ENCODE results near the gene VEPH1.

The VEPH1 gene

DNA sequence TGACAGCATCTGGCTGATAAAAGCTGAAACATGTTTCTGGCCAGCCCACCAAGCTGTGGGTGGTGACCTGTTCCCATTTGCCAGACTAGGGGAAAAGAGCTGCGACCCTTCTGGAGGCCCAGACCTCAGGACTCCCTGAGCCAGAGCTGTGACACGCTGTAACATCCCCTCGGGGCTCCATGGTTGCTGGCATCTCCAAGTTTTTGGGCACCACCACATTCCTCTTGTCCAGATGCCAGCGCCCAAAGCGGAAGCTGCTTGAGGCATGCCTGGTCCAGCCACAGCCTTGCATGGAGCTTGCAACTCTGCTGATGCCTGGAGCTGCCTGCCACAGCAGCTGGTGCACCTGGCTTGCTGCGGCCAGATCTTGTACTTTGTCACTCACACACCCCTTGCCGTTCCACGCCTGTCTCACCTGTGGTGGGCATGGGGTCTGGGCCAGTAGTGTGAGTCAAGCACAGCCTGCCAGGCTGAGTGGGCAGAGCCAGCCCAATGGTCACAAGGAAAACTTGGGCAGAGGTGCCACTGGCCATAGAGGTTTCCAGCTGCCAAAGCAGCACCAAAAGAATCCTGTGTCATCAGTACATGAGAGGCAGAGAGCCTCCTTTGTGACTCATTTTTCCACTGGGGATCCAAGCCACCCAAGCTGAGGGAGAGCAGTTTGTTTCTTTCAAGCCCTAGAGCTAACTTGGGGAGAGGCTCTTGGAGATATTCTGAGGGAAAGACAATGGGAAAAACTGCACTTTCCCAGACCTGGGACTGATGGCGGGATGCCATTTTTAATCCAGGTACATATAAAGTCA lies 112.3 kb downstream of the VEPH1 start:
- peak in 1 of 2 donors; percentile 40 for DNase-seq (ENCODE audit: low read depth in 2 of 2)
- H3K4me3 ChIP-seq (replicated peaks in 1 of 2; ENCODE audit: low read depth in 2 of 2, low read length in 2 of 2): no peak overlapping the region
- TF ChIP-seq, protein P1, sequence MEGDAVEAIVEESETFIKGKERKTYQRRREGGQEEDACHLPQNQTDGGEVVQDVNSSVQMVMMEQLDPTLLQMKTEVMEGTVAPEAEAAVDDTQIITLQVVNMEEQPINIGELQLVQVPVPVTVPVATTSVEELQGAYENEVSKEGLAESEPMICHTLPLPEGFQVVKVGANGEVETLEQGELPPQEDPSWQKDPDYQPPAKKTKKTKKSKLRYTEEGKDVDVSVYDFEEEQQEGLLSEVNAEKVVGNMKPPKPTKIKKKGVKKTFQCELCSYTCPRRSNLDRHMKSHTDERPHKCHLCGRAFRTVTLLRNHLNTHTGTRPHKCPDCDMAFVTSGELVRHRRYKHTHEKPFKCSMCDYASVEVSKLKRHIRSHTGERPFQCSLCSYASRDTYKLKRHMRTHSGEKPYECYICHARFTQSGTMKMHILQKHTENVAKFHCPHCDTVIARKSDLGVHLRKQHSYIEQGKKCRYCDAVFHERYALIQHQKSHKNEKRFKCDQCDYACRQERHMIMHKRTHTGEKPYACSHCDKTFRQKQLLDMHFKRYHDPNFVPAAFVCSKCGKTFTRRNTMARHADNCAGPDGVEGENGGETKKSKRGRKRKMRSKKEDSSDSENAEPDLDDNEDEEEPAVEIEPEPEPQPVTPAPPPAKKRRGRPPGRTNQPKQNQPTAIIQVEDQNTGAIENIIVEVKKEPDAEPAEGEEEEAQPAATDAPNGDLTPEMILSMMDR (IDR thresholded peaks at IDR 0.05; ENCODE audit: low read depth, low read length): no peak

DNA sequence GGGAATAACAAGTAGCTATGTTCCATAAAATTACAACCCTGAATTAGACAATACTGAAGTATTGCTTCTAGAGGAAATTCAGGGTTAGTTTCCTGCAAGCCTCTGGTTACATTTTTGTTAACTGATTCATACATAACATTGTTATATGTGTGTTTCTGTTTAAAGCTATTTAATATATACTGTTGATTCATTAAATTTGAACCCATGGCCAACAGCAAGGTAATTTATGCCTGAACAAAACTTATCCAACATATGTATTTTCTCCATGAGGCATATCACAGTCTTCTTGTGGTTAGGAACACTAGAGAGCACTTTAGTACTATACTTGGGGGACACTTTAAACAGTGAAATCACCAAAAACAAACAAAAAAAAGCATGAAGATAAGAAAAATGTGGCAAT lies 114.2 kb downstream of the VEPH1 start:
- no peak overlapping the region for H3K4me3 ChIP-seq (replicated peaks in 1 of 2; ENCODE audit: low read depth in 2 of 2, low read length in 2 of 2)
- DNase-seq (ENCODE audit: low read depth in 2 of 2): peak; percentile 34 to 56
- TF ChIP-seq, protein P1 (IDR thresholded peaks at IDR 0.05; ENCODE audit: low read depth, low read length): no peak

DNA sequence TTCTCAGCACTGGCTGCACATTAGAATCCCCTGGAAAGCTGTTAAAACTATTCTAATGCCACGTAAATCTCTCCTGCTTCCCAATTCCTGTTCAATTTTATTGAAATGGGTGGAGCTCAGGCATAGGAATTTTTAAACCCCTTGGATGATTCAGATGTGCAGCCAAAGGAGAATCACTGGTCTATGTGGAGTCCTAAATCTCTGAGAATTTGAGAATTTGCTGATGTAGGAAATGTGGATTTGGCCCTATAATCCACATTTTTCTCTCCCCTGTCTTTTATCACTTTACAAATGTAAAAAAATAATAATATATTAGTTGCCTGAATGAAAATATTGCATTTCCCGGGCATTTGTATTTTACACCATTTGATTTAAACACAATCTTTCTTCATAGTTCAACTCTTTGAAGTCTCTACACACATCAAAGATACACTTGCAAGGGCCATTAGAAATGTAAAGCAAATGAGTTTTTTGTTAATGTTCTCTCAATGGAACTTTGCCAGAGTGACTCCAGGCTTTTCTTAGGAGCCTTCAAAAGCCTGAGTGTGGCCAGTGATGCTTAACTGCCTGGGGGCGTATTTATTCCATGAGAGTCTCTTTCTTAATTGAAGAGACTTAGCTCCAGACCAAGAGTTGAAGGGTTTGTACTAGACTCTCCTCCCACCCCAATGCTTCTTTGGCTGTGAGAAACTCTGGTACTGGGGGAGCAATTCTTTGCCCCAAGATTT lies 115.3 kb downstream of the VEPH1 start:
- no peak for DNase-seq (ENCODE audit: low read depth in 2 of 2)
- TF ChIP-seq, protein P1 (IDR thresholded peaks at IDR 0.05; ENCODE audit: low read depth, low read length): no peak
- no peak overlapping the region for H3K4me3 ChIP-seq (replicated peaks in 1 of 2; ENCODE audit: low read depth in 2 of 2, low read length in 2 of 2)

DNA sequence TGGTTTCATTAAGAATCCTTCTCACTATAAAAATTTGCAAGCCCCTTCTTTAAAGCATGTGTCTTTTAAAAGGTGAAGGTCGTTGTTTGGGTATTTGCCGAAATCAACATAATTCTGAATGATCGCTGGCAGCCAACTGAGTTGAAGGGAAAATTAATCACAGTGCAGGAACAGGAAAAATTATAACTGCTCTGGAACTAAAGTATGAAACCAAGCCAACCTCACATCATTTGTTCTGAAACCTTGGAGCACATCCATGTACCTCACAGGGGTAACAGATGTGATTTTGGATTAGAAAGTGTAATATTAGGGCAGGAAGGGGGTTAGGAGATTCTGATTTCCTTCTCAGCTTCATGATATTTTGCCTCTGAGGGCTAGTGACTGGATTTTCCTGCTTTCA lies 118.7 kb downstream of the VEPH1 start:
- TF ChIP-seq, protein P1 (IDR thresholded peaks at IDR 0.05; ENCODE audit: low read depth, low read length): no peak
- no peak overlapping the region for H3K4me3 ChIP-seq (replicated peaks in 1 of 2; ENCODE audit: low read depth in 2 of 2, low read length in 2 of 2)
- DNase-seq (ENCODE audit: low read depth in 2 of 2): no peak

DNA sequence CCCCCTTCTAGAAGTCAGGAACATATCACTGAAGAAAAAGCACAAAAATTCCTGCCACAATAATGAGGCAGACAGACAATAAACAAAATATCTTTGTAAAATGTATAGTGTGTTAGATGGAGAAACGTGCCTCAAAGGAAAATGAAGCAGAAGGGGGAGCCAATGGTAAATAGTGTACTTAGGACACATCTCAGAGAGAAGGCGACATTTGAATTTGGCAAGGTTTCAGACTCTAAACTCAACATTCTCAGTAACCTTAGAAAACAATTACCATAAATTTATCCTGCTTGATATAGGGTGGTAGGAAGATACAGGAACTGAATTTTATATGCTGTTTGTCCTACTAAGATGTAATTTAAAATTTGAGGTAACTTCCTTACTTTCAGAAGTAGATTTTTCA lies 119.2 kb downstream of the VEPH1 start:
- TF ChIP-seq, protein P1 (IDR thresholded peaks at IDR 0.05; ENCODE audit: low read depth, low read length): no peak
- no peak overlapping the region for H3K4me3 ChIP-seq (replicated peaks in 1 of 2; ENCODE audit: low read depth in 2 of 2, low read length in 2 of 2)
- no peak for DNase-seq (ENCODE audit: low read depth in 2 of 2)

DNA sequence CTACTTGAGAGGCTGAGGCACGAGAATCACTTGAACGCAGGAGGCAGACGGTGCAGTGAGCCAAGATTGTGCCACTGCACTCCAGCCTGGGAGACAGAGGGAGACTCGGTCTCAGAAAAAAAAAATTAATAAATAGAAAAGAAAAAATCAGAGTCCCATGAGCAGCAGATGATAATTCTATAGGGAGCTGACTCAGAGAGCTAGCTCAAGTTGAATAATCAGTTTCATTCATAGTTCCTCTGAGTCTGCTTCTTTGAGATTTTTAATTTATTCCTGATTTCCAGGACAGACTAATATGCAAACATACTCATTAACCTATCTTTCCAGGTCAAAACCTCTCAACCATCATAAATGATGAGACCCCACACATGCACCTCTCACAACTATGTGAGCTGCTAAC lies 121.6 kb downstream of the VEPH1 start:
- DNase-seq (ENCODE audit: low read depth in 2 of 2): no peak
- TF ChIP-seq, protein P1 (IDR thresholded peaks at IDR 0.05; ENCODE audit: low read depth, low read length): no peak
- no peak overlapping the region for H3K4me3 ChIP-seq (replicated peaks in 1 of 2; ENCODE audit: low read depth in 2 of 2, low read length in 2 of 2)
